D341Med (cell line): ENCODE measurements around the gene TRAF3IP3.
"Not testable (repeated sequence)": the region's sequence is repeated elsewhere in the genome, so short reads cannot be mapped to it uniquely, and the experiment has no call there.

Experiments used
- DNase-seq: peaks from one replicate; pipeline ENCODE4 v3.0.0; 2012; ENCODE audit warnings: low spot score

TRAF3IP3 gene

GRCh38 chr1:209768354-209768774 lies 12.5 kb downstream of the TRAF3IP3 start:
- DNase-seq: no peak

- DNase-seq: no peak
These were observed 13.5 kb downstream of the TRAF3IP3 start for GRCh38 chr1:209769171-209769904.

GRCh38 chr1:209769971-209770370 lies 14.1 kb downstream of the TRAF3IP3 start:
- no peak for DNase-seq

- DNase-seq: no peak
These were observed 15.0 kb downstream of the TRAF3IP3 start for GRCh38 chr1:209770636-209771415.

GRCh38 chr1:209772126-209772525 lies 16.3 kb downstream of the TRAF3IP3 start:
- DNase-seq: no peak

GRCh38 chr1:209774592-209774991 lies 18.7 kb downstream of the TRAF3IP3 start:
- DNase-seq: no peak

GRCh38 chr1:209775678-209776077 lies 19.8 kb downstream of the TRAF3IP3 start:
- DNase-seq: no peak

GRCh38 chr1:209777587-209777986 lies 21.7 kb downstream of the TRAF3IP3 start:
- no peak for DNase-seq

GRCh38 chr1:209778102-209778501 lies 22.2 kb downstream of the TRAF3IP3 start:
- no peak for DNase-seq

GRCh38 chr1:209780268-209780667 lies 24.4 kb downstream of the TRAF3IP3 start:
- DNase-seq: no peak

GRCh38 chr1:209783386-209783785 lies 27.5 kb downstream of the TRAF3IP3 start:
- DNase-seq: no peak

- DNase-seq: peak; percentile 100
These were observed 28.7 kb downstream of the TRAF3IP3 start, which contains the start of gene C1orf74 for GRCh38 chr1:209784265-209785169. Gene C1orf74, minus strand, starts transcription at chr1:209784559. Its CDS starts 925 bp downstream, at chr1:209783634.

GRCh38 chr1:209785592-209785991 lies 29.7 kb downstream of the TRAF3IP3 start:
- no peak for DNase-seq

GRCh38 chr1:209786146-209786545 lies 30.3 kb downstream of the TRAF3IP3 start:
- no peak for DNase-seq

GRCh38 chr1:209787551-209787950 lies 31.7 kb downstream of the TRAF3IP3 start:
- no peak for DNase-seq

- no peak for DNase-seq
These were observed 33.4 kb downstream of the TRAF3IP3 start for GRCh38 chr1:209789245-209789644.

GRCh38 chr1:209790286-209791193 lies 34.7 kb downstream of the TRAF3IP3 start:
- DNase-seq: no peak

GRCh38 chr1:209791920-209792319 lies 36.1 kb downstream of the TRAF3IP3 start:
- DNase-seq: no peak

GRCh38 chr1:209793711-209794110 lies 37.9 kb downstream of the TRAF3IP3 start:
- DNase-seq: not testable (repeated sequence)

GRCh38 chr1:209797978-209798639 lies 42.3 kb downstream of the TRAF3IP3 start:
- no peak for DNase-seq
